HG02840 (cell line): ENCODE data around the gene TULP4.

ENCODE experiments used
- ATAC-seq: cut with Tn5 transposase; IDR thresholded peaks from one replicate; pipeline ENCODE4 v1.9.1; 2021; ENCODE audit warnings: mild to moderate bottlenecking, moderate library complexity, moderate number of reproducible peaks; ENCODE audit not compliant: unreplicated experiment, low FRiP score

TULP4 gene

DNA sequence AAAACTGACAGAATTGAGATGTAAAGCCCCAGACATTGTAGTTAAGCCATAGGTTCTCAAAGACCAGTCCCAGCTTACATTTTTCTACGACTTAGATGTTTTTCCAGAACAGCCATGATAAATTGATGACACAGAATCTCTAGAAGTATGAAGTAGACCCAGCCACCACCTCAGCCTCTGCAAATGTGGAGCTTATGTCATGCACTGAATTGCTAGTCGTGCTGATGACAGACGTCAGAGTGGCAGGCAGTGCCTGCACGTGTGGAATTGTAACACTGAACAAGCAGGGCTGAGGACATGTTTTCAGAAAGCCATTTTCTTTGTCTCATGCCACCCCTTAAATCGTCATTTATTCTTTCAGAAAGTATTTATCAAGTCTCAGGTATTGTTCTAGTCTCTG, 175.2 kb downstream of the TULP4 start:
- no peak for ATAC-seq

DNA sequence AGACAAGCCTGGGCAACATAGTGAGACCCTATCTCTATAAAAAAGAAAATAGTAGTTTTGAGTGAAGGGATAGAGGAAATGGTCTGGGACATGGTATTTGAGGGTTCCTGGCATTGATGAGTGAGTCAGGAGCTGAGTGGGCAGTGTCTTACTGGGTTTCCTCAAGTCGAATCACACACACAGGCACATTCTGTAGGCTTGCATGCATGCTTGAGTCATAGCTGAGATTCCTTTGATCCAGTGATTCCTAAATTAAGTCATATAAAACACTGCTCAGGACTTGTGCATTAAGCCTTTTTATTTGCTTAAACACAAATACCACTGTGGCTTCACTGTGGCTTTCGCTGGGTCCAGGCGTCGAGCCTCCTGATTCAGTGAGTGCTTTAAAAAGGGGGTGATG, 175.8 kb downstream of the TULP4 start:
- no peak for ATAC-seq

DNA sequence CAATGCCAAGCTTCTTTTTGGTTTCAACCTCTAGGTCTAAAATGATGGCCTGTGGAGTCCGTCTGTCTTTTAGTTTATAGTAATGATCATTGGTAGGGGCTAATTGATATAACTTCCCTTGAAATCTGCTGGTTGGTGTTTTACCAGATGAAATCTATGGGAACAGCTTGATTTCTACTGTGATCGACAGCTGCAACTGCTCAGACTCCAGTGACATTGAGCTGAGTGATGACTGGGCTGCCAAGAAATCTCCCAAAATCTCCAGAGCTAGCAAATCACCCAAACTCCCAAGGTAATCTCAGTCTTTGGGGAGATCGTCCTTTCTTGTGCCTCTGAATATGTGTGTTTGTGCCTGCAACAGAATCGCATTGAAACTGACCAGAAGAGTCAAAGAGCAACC, 177.2 kb downstream of the TULP4 start:
- ATAC-seq = no peak

DNA sequence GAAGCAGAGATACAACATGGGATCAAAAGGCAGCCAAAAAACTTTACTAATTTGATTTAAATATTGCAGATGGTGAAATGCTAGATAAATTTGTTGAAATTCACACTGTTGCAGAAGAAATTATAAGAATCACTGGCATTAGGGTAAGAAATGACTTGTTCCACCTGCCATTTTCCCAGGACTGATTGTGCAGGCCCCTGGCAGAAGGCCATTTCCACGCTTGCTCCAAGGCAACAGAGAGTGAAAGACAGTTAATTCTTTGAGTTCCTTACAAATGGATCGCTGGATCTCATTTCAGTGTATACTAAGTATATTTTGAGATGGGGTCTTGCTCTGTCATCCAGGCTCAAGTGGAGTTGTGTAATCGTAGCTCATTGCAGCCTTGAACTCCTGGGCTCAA, 180.6 kb downstream of the TULP4 start:
- ATAC-seq = no peak

DNA sequence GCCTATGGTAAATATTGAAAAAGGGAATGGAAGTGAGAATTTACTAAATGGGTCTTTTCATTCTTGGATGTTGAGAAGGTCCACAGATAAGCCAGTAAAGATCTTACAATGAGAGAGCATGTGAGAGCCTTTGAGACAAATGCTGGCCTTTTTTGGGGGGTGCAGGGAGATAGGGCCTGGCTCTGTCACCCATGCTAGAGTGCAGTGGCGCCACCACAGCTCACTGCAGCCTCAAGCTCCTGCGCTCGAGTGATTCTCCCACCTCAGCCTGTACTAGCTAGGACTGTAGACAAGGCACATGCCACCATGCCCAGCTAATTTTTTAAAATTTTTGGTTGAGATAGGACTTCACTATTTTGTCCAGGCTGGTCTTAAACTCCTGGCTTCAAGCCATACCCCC, 184.4 kb downstream of the TULP4 start:
- no peak for ATAC-seq

DNA sequence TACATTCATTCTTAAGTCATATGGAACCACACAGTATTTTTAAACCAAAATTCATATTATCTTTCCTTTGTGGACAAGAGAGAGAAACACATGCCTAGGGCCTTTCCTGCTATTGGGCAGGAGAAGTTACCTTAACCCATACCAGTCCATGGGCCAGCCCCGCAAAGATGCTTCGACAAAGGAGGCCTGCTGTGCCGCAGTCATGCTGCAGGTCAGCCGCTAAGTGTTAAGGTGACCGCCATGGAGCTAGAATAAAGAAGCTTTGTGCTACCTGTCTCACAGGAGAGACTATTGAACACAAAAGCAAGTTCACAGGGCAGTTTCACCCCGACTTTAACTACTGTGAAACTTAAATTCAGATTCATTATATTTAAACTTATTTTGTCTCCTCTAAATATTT, 185.4 kb downstream of the TULP4 start:
- no peak for ATAC-seq

DNA sequence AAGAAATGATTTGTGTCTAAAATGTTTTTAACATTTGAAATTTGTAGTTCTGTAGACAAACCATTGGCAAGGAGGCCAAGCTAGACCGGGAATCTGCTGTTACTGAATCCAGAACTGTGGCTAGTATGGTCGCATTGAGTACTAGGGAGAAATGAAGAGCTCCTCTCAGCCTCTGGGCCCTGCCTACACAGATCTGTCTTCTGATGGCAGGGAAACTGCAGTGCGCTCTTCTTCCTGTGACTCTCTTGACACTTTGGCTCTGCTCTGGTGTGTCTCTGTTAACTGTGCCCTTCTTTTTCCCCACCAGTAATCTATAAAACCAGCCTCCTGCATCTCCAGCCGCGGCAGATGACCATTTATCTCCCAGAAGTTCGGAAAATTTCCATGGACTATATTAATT, 186.1 kb downstream of the TULP4 start:
- no peak for ATAC-seq

DNA sequence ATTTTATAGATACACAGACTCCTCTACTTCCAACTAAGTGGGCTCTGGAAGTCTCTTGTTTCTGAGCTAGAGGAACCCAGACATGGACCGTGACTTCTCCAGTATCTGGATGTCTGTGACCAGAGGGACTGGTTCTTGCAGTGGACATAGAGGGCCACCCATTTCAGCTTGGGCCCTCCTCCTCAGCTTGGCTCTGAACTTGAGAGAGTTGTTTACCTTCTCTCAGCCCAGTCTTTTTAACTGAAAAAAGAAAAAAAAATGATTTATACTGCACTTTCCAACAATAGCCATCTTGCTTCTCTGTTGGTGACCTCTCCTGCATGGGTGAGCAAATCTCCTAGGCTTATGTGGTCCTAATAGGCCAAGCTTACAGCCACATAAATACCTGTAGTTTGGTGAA, 187.3 kb downstream of the TULP4 start:
- ATAC-seq = no peak

DNA sequence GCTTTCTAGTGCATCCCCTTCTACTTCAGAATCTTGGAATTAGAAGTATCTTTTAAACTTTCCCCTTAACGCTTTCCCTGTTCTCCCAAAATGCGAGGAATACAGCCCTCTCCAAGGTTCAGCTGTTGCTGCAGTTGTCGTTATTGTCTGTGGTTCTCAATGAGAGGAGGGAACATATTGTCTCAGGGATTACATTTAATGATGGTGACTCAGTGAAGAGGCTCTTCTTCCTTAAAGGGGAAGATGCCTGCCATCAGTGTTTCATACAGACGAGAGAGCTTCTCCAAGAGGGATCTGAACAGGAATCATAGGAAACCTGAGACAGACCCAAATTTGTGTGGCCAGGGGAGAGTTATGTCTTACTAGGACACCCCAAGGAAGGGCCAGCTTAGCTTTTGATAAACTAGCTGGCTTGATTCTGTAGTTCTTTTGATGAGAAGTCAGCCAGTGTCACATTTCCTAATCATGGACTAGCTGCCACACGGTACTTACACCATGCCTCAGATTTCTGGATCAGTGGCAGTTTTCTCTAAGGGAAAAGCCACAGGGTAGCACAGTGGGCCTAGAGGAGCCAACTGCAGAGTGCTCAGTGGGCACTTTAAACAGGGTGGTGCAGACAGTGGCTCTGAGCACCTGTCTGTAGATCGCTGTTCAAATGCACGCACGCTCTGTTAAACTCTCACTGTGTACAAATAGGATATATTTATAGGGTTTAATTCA, 187.9 kb downstream of the TULP4 start:
- no peak for ATAC-seq

DNA sequence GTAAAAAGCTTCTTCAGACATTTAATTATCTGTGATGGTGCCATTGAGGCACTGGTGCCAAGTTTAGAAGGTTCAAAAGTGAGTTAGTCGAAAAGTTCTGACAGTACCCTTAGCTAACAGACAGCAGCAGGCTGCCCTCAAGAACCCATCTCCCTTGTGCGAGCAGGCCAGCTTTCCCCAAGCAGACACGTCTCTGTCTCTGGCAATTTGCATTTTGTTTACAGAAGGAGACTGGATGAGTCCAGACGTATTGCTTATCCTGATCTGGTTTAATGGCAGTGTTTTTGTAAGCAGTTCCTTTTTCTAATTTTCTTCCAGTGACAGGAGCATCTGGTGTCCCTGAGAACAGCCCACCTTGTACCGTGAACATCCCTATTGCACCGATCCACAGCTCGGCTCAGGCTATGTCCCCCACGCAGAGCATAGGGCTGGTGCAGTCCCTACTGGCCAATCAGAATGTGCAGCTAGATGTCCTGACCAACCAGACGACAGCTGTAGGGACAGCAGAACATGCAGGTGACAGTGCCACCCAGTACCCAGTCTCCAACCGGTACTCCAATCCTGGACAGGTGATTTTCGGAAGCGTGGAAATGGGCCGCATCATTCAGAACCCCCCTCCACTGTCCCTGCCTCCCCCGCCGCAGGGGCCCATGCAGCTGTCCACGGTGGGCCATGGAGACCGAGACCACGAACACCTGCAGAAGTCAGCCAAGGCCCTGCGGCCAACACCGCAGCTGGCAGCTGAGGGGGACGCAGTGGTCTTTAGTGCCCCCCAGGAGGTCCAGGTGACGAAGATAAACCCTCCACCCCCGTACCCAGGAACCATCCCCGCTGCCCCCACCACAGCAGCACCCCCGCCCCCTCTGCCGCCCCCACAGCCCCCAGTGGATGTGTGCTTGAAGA, 189.3 kb downstream of the TULP4 start:
- ATAC-seq = no peak

DNA sequence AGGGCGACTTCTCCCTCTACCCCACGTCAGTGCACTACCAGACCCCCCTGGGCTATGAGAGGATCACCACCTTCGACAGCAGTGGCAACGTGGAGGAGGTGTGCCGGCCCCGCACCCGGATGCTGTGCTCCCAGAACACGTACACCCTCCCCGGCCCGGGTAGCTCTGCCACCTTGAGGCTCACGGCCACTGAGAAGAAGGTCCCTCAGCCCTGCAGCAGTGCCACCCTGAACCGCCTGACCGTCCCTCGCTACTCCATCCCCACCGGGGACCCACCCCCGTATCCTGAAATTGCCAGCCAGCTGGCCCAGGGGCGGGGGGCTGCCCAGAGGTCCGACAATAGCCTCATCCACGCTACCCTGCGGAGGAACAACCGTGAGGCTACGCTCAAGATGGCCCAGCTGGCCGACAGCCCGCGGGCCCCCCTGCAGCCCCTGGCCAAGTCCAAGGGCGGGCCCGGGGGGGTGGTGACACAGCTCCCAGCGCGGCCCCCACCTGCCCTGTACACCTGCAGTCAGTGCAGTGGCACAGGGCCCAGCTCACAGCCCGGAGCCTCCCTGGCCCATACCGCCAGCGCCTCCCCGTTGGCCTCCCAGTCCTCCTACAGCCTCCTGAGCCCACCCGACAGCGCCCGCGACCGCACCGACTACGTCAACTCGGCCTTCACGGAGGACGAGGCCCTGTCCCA, 190.1 kb downstream of the TULP4 start:
- no peak for ATAC-seq

DNA sequence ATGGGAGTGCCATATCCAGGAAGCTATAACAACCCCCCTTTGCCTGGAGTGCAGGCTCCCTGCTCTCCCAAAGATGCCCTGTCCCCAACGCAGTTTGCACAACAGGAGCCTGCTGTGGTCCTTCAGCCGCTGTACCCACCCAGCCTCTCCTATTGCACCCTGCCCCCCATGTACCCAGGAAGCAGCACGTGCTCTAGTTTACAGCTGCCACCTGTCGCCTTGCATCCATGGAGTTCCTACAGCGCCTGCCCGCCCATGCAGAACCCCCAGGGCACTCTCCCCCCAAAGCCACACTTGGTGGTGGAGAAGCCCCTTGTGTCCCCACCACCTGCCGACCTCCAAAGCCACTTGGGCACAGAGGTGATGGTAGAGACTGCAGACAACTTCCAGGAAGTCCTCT, 191.0 kb downstream of the TULP4 start:
- no peak for ATAC-seq

DNA sequence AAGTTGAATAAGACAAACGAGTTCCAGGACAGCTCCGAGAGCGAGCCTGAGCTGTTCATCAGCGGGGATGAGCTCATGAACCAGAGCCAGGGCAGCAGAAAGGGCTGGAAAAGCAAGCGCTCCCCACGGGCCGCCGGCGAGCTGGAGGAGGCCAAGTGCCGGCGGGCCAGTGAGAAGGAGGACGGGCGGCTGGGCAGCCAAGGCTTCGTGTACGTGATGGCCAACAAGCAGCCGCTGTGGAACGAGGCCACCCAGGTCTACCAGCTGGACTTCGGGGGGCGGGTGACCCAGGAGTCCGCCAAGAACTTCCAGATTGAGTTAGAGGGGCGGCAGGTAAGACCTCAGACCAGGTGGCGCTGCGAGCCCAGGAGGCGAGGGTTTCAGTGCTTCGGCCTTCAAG, 191.6 kb downstream of the TULP4 start:
- ATAC-seq = no peak

DNA sequence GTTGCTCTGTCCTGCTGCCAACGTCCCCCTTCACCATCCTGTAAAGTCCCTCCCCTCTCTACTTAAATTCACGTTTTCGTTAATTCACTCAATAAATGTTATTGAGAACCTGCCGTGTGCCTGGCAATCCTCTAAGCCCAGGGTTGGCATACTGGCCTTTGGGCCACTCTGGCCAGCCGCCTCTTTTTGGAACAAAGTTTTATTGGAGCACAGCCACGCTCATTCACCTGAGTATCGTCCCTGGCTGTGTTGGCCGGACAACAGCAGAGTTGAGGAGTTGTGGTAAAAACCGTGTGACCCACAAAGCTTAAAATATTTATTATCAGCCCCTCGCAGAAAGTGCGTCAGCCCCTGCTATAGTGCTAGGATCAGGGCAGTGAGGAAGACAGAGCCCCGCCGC, 192.9 kb downstream of the TULP4 start:
- ATAC-seq = no peak

DNA sequence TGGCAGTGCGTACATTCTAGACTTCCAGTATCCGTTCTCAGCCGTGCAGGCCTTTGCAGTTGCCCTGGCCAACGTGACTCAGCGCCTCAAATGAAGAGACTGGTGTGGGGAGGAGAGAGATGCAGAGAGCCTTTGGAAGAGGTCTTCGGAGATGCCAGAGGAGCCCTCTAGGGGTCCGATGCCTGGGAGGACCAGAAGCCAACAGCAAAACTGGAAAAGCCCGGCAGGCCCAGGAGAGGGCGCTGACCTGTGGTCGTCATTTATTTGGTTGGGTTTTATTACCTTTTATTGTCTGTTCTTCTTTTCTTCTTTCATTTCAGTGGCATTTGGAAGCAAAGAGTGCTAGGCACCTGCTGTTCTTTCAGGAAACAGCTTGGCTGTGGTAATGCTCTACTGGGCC, 194.3 kb downstream of the TULP4 start:
- no peak for ATAC-seq

DNA sequence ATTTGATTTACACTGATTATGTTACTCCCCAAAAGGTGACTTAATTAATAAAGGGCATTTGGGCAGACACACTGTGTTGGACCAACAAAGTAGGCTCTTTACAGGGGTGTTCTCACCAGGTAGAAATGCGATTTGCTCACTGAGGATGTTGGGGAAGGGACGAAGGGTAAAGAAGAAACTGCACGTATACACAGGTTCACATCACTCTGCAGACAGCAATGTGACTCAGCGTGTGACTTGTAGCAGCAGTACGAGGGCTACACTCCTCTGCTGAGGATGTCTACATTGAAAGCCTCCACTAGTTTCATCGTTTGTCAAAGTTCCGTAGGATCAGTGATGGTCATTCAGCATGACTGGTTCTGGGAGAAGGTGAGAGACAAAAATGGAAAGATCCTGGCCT, 194.9 kb downstream of the TULP4 start:
- no peak for ATAC-seq

DNA sequence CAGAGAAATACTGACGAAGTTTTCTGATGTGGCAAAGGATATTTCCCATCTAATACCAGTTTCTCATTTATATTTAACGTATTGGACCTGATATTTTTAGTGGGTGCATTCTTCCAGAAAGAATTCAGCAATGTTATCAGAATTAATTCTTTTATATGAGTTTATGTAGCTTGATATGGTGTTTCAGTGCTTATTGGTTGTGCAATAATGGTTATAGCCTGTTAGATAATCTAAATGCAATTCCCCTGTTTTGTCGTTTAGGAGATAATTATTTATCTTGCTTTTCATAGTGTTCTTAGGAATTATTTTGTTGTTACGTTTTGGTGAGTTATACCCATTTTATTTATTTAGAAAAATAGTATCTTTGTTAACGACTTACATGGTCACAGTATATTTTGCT, 196.2 kb downstream of the TULP4 start:
- ATAC-seq = no peak

DNA sequence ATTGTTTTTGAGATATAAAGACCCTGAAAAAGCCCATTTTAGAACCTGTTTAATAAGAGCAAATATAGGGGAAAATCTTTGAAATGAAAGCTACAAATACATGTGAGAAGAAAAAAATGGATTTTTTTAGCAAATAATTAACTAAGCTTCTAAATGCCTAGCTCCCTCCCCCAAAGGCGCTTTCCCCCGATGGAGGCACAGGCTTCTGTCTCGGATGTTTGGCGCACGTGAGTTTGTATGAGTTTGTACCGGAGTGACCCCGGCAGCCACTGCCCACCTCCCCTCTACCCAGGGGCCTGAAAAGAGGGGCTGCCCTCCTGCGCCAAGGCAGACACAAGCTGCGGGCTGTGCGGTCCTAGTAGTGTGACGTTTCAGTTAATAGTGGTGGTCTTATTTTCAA, 197.2 kb downstream of the TULP4 start:
- ATAC-seq = no peak

DNA sequence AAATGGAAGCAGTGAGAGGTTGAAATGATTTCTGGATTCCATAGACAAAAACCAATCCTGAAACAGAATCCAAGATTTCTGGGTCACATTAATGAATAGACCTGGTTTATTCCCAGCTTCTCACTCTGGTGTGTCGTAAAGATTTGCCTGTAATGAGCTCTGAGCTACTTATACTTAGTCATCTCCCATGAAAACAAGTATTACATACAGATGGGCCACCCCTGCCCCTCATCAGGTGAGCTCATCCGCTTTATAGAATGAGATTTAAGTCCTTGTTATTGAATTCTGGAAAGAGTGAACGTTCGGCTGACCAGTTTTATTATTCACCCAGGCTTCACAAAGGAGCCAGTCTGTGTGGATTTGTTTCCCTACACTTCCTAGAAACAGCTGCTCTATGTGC, 200.5 kb downstream of the TULP4 start:
- no peak for ATAC-seq

DNA sequence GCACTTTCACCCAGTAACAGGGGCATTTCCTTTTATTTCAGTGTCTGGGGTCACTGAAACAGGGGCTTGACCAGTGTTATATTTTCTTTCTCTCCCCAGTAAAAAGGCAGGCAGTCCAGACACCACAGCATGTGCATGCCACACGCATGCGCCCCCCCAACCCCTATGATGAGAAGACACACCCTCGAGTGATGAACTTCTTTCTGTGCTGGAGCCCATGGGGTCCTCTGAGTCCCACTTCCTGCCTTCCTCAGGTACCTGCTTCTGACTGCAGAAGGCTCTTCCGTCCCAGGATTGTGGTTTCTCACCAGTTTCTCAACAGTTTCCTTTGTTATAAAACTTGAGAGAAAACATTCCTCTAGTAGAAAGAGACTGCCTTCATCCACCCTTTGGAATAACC, 201.9 kb downstream of the TULP4 start:
- no peak for ATAC-seq

DNA sequence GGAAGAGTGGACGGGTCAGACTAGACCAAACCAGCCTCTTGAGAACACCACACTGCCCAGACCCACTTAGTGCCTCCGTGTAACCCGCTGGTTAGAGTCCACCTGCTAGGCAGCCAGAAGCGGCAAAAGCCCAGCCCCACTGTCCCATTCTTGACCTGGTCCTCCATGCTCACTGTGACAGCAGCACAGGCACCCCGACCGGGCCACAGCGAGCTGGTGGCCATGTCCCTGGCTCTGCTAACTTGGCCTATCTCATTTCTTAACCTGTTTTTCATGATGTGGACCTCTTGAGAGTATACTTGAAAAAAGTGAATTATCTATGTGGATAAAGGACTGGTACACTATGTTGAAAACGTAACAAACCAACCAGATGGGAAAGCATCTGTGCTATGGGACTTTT, 202.7 kb downstream of the TULP4 start:
- no peak for ATAC-seq
